HG02970 (cell line): ENCODE results near the gene A2M.

ENCODE experiments used
- ATAC-seq: cut with Tn5 transposase; IDR thresholded peaks from one replicate; pipeline ENCODE4 v1.9.1; 2021; ENCODE audit warnings: mild to moderate bottlenecking, moderate library complexity, moderate number of reproducible peaks; ENCODE audit not compliant: unreplicated experiment, low FRiP score

Gene A2M

GRCh38 chr12:9123781-9124382, 8.2 kb upstream of the A2M start:
- ATAC-seq = no peak

GRCh38 chr12:9122091-9122609, 6.4 kb upstream of the A2M start:
- ATAC-seq = no peak

DNA sequence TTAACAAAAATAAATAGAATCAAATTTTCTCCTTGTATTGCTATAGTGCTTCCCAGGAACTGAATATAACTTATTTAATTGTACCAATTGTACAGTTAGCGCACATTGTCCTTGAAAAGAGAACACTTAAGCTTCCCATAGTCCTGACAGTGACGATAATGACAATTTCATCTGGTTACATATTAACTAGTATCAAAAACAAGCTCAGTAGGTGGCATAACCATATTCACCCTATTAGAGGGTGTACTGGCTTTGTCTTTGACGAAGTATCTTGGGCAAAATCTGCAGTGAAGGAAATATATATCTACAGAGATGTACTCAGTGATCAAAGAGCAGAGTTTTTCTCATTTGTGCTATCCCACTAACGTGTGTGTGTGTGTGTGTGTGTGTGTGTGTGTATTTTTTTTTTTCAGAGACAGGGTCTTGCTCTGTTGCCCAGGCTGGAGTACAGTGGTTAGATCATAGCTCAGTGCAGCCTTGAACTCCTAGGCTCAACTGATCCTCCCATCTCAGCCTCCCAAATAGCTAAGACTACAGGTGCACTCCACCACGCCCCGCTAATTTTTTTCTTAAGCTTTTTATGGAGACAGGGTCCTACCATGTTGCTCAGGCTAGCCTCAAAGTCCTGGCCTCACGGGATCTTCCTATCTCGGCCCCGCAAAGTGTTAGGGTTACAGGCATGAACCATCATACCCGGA, 4.9 kb upstream of the A2M start:
- no peak for ATAC-seq

- ATAC-seq = no peak
These were observed 2.4 kb upstream of the A2M start for GRCh38 chr12:9118158-9118557.

GRCh38 chr12:9114946-9115345, 773 bp downstream of the A2M start:
- ATAC-seq = no peak

GRCh38 chr12:9113987-9114309, 1.8 kb downstream of the A2M start:
- no peak for ATAC-seq

DNA sequence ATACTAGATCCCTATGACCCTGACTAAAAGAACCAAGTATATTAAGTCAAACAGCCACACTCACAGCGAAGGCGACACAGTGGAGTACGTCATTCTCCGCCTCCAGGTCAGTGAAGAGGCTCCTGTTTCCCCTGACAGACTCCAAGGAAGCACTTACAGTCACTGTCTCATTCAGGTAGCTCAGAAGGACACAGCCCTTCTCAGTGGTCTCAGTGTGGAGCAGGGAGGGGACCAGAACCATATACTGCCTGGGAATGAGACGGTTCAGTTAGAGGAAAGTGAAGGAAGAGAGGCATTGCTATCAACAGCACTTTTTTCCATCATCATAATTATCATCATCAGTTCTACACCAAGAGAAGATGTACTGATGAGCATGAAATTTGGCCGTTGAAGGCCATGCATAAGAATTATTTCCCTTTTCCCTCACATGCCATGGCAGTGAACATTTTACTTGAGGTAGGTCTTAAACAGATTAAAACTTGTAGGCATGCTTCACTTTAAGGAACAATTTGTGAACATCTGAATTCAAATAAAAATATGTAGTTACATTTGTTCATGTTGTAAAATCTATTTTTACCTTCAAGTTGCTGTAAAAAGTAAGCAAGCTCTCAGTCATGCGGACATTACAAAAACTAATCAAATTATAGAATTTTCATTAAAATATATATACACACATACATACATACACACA, 2.3 kb downstream of the A2M start:
- no peak for ATAC-seq

GRCh38 chr12:9112076-9112853, 3.5 kb downstream of the A2M start:
- no peak for ATAC-seq

DNA sequence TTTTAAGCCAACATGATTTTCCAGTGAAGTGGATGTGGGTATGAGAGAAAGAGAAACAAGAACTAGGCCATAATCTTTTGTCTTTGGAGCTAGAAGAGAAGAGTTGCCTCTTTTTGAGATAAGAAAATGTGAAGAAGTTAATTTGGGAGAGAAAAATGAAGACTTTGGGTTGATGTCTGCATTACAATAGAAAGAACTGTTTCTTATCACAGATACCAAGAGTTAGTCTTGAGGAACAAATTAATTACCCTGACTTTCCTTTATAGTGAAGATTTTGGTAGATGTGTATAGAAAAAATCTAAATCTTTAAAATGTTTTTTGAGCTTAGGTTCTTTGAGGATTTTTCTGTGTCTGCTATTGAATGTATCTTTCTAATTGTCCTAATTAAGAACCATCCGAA, 4.2 kb downstream of the A2M start:
- ATAC-seq = no peak

GRCh38 chr12:9109737-9110491, 5.8 kb downstream of the A2M start:
- no peak for ATAC-seq

DNA sequence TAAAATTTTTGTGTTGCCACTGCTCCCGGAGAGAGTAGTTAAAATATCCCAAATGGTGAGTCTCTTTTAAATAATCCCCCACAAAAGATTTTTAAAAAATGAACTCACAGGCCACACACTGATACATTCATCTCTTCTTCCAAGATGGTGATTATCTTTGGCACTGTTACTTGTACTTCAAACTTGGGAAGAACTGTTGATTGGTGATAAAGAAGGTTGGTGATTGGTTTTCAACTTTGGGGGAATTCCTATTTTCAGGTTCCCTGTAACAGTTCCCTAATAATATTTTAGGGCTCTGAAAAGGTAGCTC, 6.6 kb downstream of the A2M start:
- no peak for ATAC-seq

- no peak for ATAC-seq
These were observed 7.1 kb downstream of the A2M start for GRCh38 chr12:9108504-9109212.

- ATAC-seq = no peak
These were observed 8.2 kb downstream of the A2M start for GRCh38 chr12:9107542-9107873.

DNA sequence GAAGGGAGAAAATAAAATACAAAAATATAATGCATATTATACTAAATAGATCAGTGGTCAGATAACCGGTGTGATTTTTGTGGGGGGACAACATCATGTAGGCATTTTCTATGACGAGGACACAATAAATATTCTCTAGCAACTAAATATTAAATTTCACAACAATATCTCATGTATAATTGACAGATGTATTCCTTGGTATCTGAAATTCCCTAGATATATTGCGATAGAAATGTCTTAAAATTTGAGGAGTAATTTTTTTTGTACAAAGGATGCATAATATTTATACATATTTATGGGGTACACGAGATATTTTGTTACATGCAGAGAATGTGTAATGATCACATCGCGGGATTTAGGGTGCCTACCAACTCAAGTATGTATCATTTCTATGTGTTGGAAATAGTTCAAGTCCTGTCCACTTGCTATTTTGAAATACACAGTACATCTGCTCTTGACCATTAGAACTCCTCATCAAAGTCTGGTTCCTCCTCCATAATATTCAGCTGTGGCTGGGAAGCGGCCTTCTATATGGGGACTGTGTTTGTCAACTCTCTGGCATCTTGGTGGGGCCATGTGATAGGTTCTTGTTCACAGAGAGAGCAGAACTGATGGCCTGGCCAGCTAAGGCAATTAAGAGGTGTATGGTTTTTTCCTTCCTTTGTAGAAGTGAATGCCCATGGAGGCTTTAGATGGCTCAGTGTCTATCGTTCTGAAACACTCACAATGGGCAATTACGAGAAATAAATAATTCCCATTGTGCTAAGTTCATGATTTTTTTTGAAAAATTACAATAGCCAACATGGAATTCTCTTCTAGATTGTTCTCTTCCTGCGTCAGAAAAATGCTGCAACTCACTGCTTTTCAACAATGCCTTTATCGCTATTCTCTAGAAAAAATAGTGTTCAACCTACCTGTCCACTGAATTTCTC, 8.8 kb downstream of the A2M start:
- ATAC-seq = no peak

DNA sequence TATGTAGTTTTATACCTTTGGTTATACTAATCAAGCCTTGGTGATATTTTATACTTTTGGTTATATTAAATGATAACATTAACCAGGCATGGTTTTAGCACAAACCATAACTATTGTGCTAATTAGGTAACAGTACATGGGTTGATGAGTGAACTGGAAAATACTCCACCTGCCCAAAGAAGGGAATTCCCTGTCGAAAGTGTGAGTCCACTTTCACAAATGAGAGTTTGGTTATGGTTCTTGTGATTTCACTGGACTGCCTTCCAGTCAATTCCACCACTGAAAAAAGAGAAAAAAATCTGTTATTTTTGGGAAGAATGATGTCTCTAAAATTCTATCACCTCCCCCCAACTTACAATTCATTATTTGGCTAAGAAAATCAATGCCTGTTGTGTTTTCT, 9.7 kb downstream of the A2M start:
- no peak for ATAC-seq

- ATAC-seq = no peak
These were observed 10.8 kb downstream of the A2M start for GRCh38 chr12:9104767-9105423.

- ATAC-seq = no peak
These were observed 11.6 kb downstream of the A2M start for GRCh38 chr12:9104087-9104486.

- ATAC-seq = no peak
These were observed 12.5 kb downstream of the A2M start for GRCh38 chr12:9103050-9103849.
